Esophagus mucosa (tissue), 1 donor: ENCODE results near the gene CDSN. TPM values are rescaled to one million over a fixed set of nuclear protein-coding genes. Genes with fewer than 3 reads are reported as not detected.

Source experiments
- ATAC-seq: fragments of 200-7000 bp; cut with Tn5 transposase; one replicate; pipeline ENCODE4 v1.9.1; 2020
- total RNA-seq: library from RNA; stranded (reverse); gene quantifications from one replicate; pipeline ENCODE4 v1.2.4, GENCODE V29; 2023
- donor health status: DM: yes; HTN: yes; CAD: no.

CDSN gene
- total RNA-seq, 1 donor from 2014 or later, result 0.08 TPM

GRCh38 chr6:31144296-31144969 is 24.2 kb upstream of the CDSN start:
- ATAC-seq, result no peak

GRCh38 chr6:31143148-31143547 is 22.9 kb upstream of the CDSN start:
- peak; percentile 4 for ATAC-seq

- ATAC-seq, result no peak
Measured at GRCh38 chr6:31142361-31142761, 22.1 kb upstream of the CDSN start.

- no peak for ATAC-seq
Measured at GRCh38 chr6:31140643-31141042, 20.4 kb upstream of the CDSN start.

- ATAC-seq, result no peak
Measured at GRCh38 chr6:31139599-31139998, 19.4 kb upstream of the CDSN start.

DNA sequence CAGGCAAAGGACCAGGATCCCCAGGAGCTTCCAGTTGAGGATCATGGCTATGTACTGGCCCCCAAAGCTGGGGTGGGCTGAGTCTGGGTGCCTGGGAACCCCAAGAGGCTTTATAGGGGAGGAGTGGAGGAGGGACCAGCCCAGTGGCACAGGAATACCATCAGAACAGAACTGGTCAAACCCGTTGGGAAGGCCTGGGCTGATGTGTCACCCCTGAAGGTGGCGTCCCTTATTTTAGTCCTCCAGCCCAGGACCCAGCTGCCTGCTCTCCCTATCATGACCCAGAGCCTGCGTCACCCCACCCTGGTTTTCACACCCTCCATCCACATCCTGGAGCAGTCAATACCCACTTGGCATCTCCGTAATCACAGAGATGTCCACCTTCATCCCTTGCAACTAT is 18.7 kb upstream of the CDSN start, which contains the start of gene PSORS1C2:
PSORS1C2 (minus strand) TSS at position 85 of the 400 bp plus-strand sequence; CDS start at position 45, 40 bp downstream.
- ATAC-seq, result peak; percentile 87

DNA sequence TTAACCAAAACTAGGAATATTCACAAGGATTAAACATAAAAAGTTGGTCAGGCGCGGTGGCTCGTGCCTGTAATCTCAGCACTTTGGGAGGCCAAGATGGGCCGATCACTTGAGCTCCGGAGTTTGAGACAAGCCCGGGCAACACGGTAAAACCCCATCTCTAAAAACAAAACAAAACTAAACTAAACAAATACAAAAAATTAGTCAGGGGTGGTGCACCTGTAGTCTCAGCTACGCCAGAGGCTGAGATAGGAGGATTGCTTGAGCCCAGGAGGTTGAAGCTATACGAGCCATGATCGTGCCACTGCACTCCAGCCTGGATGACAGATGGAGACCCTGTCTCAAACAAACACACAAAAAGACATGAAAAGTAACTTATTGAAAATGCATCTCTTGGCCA is 15.5 kb upstream of the CDSN start:
- ATAC-seq, result no peak

GRCh38 chr6:31132806-31133205 is 12.6 kb upstream of the CDSN start:
- no peak for ATAC-seq

DNA sequence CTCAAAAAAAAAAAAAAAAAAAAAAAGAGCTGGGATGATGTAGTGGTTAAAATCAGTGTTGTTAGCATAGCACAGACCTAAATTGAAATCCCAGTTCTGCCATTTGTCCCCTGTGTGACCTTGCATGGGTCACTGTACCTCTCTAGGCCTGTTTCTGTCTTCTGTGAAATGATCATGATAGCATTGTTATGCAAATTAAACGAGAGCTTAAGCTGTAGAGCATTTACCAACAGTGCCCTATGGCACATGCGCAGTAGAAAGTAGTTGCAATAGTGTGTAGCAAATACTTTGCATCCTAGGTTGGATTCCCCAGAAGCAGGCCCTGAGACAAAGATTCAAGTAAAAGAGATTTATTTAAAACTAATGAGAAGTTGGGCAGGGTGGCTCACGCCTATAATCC is 11.3 kb upstream of the CDSN start:
- ATAC-seq, result no peak

GRCh38 chr6:31130751-31131150 is 10.5 kb upstream of the CDSN start:
- no peak for ATAC-seq

DNA sequence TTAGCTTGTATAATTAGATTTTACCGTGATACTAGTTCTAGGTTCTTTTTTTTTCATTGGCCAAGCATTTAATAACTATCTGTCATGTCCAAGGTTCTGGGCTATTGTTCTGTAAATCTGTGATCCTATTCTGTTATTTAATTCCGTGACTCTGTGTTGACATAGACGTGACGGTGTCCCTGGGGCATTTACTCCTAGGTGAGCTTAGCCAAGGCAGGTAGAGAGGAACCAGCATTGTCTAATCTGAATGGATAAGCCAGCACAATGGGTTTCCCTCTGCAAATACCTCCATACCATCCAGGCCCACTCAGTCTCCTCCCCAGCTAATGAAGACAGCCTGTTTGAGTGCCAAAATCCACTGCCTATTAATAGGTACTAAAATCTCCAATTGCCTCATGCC is 8.9 kb upstream of the CDSN start:
- ATAC-seq, result peak; percentile 17

GRCh38 chr6:31128093-31128676 is 7.9 kb upstream of the CDSN start:
- peak; percentile 40 for ATAC-seq

DNA sequence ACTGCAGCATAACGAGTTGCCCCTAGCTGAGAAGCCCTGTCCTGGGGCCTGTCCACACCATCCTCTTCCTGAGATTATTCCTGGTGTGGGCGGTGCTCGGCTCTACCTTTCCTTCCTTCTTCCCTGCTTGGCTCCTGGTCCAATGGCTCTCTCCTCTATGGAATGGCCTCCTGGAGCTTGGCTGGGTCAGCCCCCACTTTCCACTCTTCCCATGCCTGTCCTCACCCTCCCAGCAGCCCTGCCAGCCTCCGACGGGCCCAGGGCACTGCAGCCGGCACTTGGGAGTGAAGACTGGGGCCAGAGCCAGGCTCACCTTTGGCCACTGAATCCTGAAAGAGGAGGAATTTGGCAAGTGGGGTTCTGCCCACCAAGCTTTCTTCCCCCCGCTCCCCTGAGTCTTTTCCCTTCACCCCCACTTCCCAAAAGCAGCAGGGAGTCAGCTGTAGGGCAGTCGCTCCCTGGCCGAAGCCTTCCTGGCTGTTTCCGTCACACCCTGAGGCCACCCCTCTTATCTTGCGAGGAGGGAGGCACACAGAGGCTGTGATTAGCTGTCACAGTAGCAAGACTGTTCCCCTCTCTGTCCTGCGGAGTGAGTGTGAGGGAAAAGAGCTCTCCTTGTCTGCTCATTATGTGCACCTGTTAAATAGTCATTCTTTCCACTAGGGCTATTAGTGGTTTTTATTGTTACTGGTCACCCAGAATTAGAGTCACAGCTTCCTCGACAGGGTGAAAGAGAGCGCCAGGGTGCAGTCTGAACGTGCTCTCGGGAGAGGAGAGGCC is 6.3 kb upstream of the CDSN start:
- no peak for ATAC-seq

- ATAC-seq, result peak; percentile 80
Measured at GRCh38 chr6:31125586-31126363, 5.5 kb upstream of the CDSN start.

DNA sequence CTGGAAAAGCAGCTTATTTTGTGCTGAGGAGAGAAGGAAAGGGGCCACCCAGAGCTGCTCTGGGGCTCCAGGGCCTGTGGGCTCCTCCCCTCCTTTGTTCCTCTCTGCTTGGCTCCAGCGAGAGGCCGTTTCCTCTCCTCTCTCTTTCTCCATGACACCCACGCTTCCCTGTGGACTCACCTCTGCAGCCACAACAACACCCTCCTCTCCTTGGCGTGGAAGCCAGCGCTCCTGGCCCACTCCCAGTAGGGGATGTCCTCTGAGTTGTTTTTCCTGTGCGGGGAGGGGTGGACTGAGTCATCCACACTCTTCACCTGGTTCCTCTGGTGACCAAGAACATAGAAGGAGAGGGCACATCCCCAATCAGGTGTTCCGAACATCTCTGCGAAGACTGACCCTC is 4.9 kb upstream of the CDSN start:
- peak; percentile 81 for ATAC-seq

DNA sequence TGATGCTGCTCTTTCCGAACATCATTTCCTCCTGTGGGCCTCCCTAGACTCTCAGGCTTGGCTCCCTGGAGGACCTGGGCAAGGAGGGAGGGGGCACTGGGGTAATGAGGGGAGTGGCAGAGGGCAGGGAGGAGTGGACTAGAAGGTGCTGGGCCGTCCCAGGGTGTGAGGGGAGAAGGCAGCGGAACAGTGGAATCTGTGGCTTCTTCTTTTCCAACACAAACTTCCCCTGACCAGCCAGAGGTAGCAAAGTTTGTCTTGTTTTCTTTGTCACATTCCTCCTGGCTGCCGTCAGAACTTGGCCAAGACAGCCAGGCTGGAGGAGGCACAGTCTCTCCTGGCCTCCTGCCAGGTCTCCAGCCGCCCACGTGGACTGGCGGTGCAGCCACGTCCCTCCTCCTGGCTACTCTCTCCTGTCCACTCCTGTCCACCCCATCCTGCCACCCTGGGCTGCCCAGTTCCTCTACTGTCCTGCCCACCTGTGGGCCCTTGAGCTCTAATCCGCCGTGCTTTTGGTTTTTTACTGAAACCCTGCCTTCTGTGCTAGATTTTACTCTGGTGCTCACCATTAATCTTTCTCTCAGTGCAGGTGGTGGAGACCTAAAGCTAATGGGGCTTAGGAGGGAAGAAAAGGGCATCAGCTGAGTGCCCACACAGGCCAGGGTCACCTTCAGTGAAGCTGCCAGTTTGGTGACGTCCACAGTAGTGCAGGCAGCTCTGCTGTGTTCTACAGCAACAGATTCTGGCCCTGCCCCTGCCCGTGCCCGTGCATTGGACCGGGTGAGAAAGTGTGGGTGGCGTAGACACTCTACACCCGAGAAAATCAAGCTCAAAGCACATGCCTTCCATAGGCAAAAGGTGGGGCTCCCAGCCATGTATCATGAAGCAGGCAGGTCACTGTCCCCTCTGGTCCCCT is 2.8 kb upstream of the CDSN start:
- peak; percentile 19 for ATAC-seq

DNA sequence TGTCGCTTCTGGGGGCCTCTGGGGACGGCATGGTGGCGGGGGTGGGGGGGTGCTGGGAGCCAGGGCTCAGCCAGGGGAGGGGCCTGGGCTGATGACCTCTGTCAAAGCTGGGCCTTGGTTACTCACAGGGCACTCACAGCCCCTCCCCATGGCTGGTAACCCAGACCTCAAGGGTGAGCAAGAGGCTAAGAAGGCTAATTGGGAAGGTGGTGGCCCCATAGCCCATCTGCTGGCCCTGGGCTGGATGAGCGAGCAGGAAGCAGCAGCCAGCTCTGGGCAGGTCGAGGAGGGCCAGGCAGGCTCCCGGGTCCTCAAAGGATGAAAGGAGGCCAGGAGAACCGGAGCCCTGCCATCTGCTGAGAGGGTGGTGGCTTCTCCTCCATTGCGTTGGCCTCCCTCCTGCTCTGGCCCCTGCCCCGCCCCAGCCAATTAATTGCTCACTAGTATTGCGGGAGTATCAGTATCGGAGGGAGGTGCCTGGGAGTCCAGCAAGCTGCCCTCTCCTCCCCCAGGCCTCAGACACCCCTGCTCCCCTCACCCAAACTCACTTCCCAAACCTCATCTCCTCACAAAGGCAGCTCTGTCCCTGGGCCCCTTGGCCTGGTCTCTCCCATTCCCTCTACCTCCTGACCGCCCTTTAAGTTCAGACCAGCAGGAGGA is 1.0 kb upstream of the CDSN start:
- ATAC-seq, result no peak

- ATAC-seq, result no peak
Measured at GRCh38 chr6:31118178-31118577, 2.1 kb downstream of the CDSN start.

DNA sequence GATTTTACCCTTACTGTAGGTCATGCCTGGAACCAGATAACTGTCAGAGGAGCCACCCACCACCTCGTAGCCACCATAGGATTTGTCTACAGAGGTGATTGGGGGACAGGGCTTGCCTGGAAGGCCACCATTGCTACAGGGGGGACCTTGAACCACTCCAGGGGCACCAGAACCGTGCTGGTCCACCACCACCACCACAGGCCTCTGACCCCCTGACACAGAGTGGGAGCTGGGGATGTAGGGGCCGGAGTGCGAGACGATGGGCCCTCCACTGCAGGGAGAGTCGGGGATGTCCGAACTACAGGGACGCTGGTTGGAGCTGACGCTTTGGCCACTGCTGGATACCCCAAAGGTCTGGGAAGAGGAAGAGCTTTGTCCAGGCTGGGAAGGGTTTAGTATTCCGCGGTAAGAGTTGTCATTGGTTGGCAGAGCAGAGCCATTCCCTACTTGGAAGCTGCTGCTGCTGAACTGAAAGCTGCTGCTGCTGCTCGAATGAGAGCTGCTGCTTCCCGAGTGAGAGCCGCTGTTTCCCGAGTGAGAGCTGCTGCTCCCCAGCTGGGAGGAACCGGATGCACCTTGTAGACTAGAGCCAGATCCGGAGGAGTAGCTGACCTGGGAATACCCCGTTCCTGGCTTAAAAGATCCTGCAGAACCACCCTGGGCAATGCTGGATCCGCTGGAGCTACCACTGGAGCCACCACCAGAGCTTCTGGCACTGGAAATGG is 3.4 kb downstream of the CDSN start:
- ATAC-seq, result no peak

- ATAC-seq, result no peak
Measured at GRCh38 chr6:31115941-31116560, 4.2 kb downstream of the CDSN start.
